ENCODE measurements around the gene USP7.
A peak's percentile ranks its signal among the peaks of the same experiment; 100 is the strongest.

Gene USP7

GRCh38 chr16:8853150-8853549, 110.6 kb downstream of the USP7 start:
- no peak for DNase-seq (ENCODE audit: low read depth)
- peaks cover 76% of the 10 kb centered on the region for H3K36me3 ChIP-seq (ENCODE audit: control insufficient read depth, insufficient read depth, low read length, severe bottlenecking)
- peaks cover 29% of the 10 kb centered on the region for H3K4me1 ChIP-seq (ENCODE audit: control insufficient read depth, insufficient read depth, low read length)
- H3K9me3 ChIP-seq (ENCODE audit: control insufficient read depth, low read length), result no peaks in the 10 kb centered on the region
- no peaks in the 10 kb centered on the region for H3K27me3 ChIP-seq (replicated peaks; ENCODE audit: control insufficient read depth, insufficient read depth, low read length)
- no peak overlapping the region for H3K4me3 ChIP-seq (ENCODE audit: low read length)
- H3K9ac ChIP-seq (ENCODE audit: low read length), result no peak overlapping the region

GRCh38 chr16:8852534-8852933, 111.2 kb downstream of the USP7 start:
- H3K4me3 ChIP-seq (ENCODE audit: low read length), result no peak overlapping the region
- H3K27me3 ChIP-seq (replicated peaks; ENCODE audit: control insufficient read depth, insufficient read depth, low read length), result no peaks in the 10 kb centered on the region
- no peak overlapping the region for H3K9ac ChIP-seq (ENCODE audit: low read length)
- DNase-seq (ENCODE audit: low read depth), result no peak
- H3K4me1 ChIP-seq (ENCODE audit: control insufficient read depth, insufficient read depth, low read length), result peaks cover 29% of the 10 kb centered on the region
- H3K9me3 ChIP-seq (ENCODE audit: control insufficient read depth, low read length), result no peaks in the 10 kb centered on the region
- peaks cover 78% of the 10 kb centered on the region for H3K36me3 ChIP-seq (ENCODE audit: control insufficient read depth, insufficient read depth, low read length, severe bottlenecking)

- no peaks in the 10 kb centered on the region for H3K27me3 ChIP-seq (replicated peaks; ENCODE audit: control insufficient read depth, insufficient read depth, low read length)
- H3K4me1 ChIP-seq (ENCODE audit: control insufficient read depth, insufficient read depth, low read length), result peaks cover 29% of the 10 kb centered on the region
- H3K9ac ChIP-seq (ENCODE audit: low read length), result no peak overlapping the region
- DNase-seq (ENCODE audit: low read depth), result no peak
- H3K9me3 ChIP-seq (ENCODE audit: control insufficient read depth, low read length), result no peaks in the 10 kb centered on the region
- H3K36me3 ChIP-seq (ENCODE audit: control insufficient read depth, insufficient read depth, low read length, severe bottlenecking), result peaks cover 76% of the 10 kb centered on the region
- no peak overlapping the region for H3K4me3 ChIP-seq (ENCODE audit: low read length)
Observed at GRCh38 chr16:8851761-8852403, 111.8 kb downstream of the USP7 start.

GRCh38 chr16:8850279-8850885, 113.3 kb downstream of the USP7 start:
- Histone ChIP-seq H3K4me1 (ENCODE audit: control insufficient read depth, insufficient read depth, low read length) (peaks cover 25% of the 10 kb centered on the region), H3K4me3 (ENCODE audit: low read length) (no peak overlapping the region), H3K27me3 (replicated peaks; ENCODE audit: control insufficient read depth, insufficient read depth, low read length) (no peaks in the 10 kb centered on the region), H3K36me3 (ENCODE audit: control insufficient read depth, insufficient read depth, low read length, severe bottlenecking) (peaks cover 70% of the 10 kb centered on the region), H3K9me3 (ENCODE audit: control insufficient read depth, low read length) (no peaks in the 10 kb centered on the region), H3K9ac (ENCODE audit: low read length) (peak overlapping the region; percentile 42)
- DNase-seq (ENCODE audit: low read depth), result peak; percentile 40

GRCh38 chr16:8849411-8850011, 114.2 kb downstream of the USP7 start:
- Histone ChIP-seq H3K36me3 (ENCODE audit: control insufficient read depth, insufficient read depth, low read length, severe bottlenecking) (peaks cover 62% of the 10 kb centered on the region), H3K27me3 (replicated peaks; ENCODE audit: control insufficient read depth, insufficient read depth, low read length) (no peaks in the 10 kb centered on the region), H3K9ac (ENCODE audit: low read length) (peak overlapping the region; percentile 42), H3K4me1 (ENCODE audit: control insufficient read depth, insufficient read depth, low read length) (peaks cover 25% of the 10 kb centered on the region), H3K9me3 (ENCODE audit: control insufficient read depth, low read length) (no peaks in the 10 kb centered on the region), H3K4me3 (ENCODE audit: low read length) (no peak overlapping the region)
- no peak for DNase-seq (ENCODE audit: low read depth)

- Histone ChIP-seq H3K36me3 (ENCODE audit: control insufficient read depth, insufficient read depth, low read length, severe bottlenecking) (peaks cover 59% of the 10 kb centered on the region), H3K4me3 (ENCODE audit: low read length) (no peak overlapping the region), H3K27me3 (replicated peaks; ENCODE audit: control insufficient read depth, insufficient read depth, low read length) (no peaks in the 10 kb centered on the region), H3K9ac (ENCODE audit: low read length) (peak overlapping the region; percentile 42), H3K4me1 (ENCODE audit: control insufficient read depth, insufficient read depth, low read length) (peaks cover 25% of the 10 kb centered on the region), H3K9me3 (ENCODE audit: control insufficient read depth, low read length) (no peaks in the 10 kb centered on the region)
- peak; percentile 39 for DNase-seq (ENCODE audit: low read depth)
Observed at GRCh38 chr16:8848939-8849391, 114.7 kb downstream of the USP7 start.

- H3K4me1 ChIP-seq (ENCODE audit: control insufficient read depth, insufficient read depth, low read length), result peaks cover 25% of the 10 kb centered on the region
- no peaks in the 10 kb centered on the region for H3K27me3 ChIP-seq (replicated peaks; ENCODE audit: control insufficient read depth, insufficient read depth, low read length)
- no peak for DNase-seq (ENCODE audit: low read depth)
- H3K9me3 ChIP-seq (ENCODE audit: control insufficient read depth, low read length), result no peaks in the 10 kb centered on the region
- H3K9ac ChIP-seq (ENCODE audit: low read length), result peak overlapping the region; percentile 14
- peaks cover 53% of the 10 kb centered on the region for H3K36me3 ChIP-seq (ENCODE audit: control insufficient read depth, insufficient read depth, low read length, severe bottlenecking)
- H3K4me3 ChIP-seq (ENCODE audit: low read length), result no peak overlapping the region
Observed at GRCh38 chr16:8848231-8848938, 115.3 kb downstream of the USP7 start.

- DNase-seq (ENCODE audit: low read depth), result no peak
- no peak overlapping the region for H3K9ac ChIP-seq (ENCODE audit: low read length)
- H3K36me3 ChIP-seq (ENCODE audit: control insufficient read depth, insufficient read depth, low read length, severe bottlenecking), result peaks cover 47% of the 10 kb centered on the region
- no peak overlapping the region for H3K4me3 ChIP-seq (ENCODE audit: low read length)
- H3K9me3 ChIP-seq (ENCODE audit: control insufficient read depth, low read length), result no peaks in the 10 kb centered on the region
- H3K27me3 ChIP-seq (replicated peaks; ENCODE audit: control insufficient read depth, insufficient read depth, low read length), result no peaks in the 10 kb centered on the region
- H3K4me1 ChIP-seq (ENCODE audit: control insufficient read depth, insufficient read depth, low read length), result peaks cover 30% of the 10 kb centered on the region
Observed at GRCh38 chr16:8847623-8848022, 116.1 kb downstream of the USP7 start.

- H3K27me3 ChIP-seq (replicated peaks; ENCODE audit: control insufficient read depth, insufficient read depth, low read length), result no peaks in the 10 kb centered on the region
- H3K4me3 ChIP-seq (ENCODE audit: low read length), result no peak overlapping the region
- peaks cover 35% of the 10 kb centered on the region for H3K4me1 ChIP-seq (ENCODE audit: control insufficient read depth, insufficient read depth, low read length)
- no peaks in the 10 kb centered on the region for H3K9me3 ChIP-seq (ENCODE audit: control insufficient read depth, low read length)
- H3K36me3 ChIP-seq (ENCODE audit: control insufficient read depth, insufficient read depth, low read length, severe bottlenecking), result peaks cover 43% of the 10 kb centered on the region
- H3K9ac ChIP-seq (ENCODE audit: low read length), result no peak overlapping the region
- DNase-seq (ENCODE audit: low read depth), result no peak
Observed at GRCh38 chr16:8847145-8847544, 116.6 kb downstream of the USP7 start.

GRCh38 chr16:8846401-8846932, 117.2 kb downstream of the USP7 start:
- no peak overlapping the region for H3K9ac ChIP-seq (ENCODE audit: low read length)
- H3K27me3 ChIP-seq (replicated peaks; ENCODE audit: control insufficient read depth, insufficient read depth, low read length), result no peaks in the 10 kb centered on the region
- no peak overlapping the region for H3K4me3 ChIP-seq (ENCODE audit: low read length)
- H3K9me3 ChIP-seq (ENCODE audit: control insufficient read depth, low read length), result no peaks in the 10 kb centered on the region
- DNase-seq (ENCODE audit: low read depth), result no peak
- H3K4me1 ChIP-seq (ENCODE audit: control insufficient read depth, insufficient read depth, low read length), result peaks cover 36% of the 10 kb centered on the region
- H3K36me3 ChIP-seq (ENCODE audit: control insufficient read depth, insufficient read depth, low read length, severe bottlenecking), result peaks cover 37% of the 10 kb centered on the region

GRCh38 chr16:8845699-8846298, 117.9 kb downstream of the USP7 start:
- H3K36me3 ChIP-seq (ENCODE audit: control insufficient read depth, insufficient read depth, low read length, severe bottlenecking), result peaks cover 33% of the 10 kb centered on the region
- DNase-seq (ENCODE audit: low read depth), result no peak
- no peak overlapping the region for H3K4me3 ChIP-seq (ENCODE audit: low read length)
- no peak overlapping the region for H3K9ac ChIP-seq (ENCODE audit: low read length)
- H3K27me3 ChIP-seq (replicated peaks; ENCODE audit: control insufficient read depth, insufficient read depth, low read length), result no peaks in the 10 kb centered on the region
- peaks cover 35% of the 10 kb centered on the region for H3K4me1 ChIP-seq (ENCODE audit: control insufficient read depth, insufficient read depth, low read length)
- no peaks in the 10 kb centered on the region for H3K9me3 ChIP-seq (ENCODE audit: control insufficient read depth, low read length)
